GM19351 (cell line): ENCODE measurements around the gene PIP5KL1.

ENCODE experiments used
- ATAC-seq: cut with Tn5 transposase; IDR thresholded peaks from one replicate; pipeline ENCODE4 v1.9.1; 2021; ENCODE audit warnings: mild to moderate bottlenecking, moderate library complexity; ENCODE audit not compliant: unreplicated experiment

PIP5KL1 gene

DNA sequence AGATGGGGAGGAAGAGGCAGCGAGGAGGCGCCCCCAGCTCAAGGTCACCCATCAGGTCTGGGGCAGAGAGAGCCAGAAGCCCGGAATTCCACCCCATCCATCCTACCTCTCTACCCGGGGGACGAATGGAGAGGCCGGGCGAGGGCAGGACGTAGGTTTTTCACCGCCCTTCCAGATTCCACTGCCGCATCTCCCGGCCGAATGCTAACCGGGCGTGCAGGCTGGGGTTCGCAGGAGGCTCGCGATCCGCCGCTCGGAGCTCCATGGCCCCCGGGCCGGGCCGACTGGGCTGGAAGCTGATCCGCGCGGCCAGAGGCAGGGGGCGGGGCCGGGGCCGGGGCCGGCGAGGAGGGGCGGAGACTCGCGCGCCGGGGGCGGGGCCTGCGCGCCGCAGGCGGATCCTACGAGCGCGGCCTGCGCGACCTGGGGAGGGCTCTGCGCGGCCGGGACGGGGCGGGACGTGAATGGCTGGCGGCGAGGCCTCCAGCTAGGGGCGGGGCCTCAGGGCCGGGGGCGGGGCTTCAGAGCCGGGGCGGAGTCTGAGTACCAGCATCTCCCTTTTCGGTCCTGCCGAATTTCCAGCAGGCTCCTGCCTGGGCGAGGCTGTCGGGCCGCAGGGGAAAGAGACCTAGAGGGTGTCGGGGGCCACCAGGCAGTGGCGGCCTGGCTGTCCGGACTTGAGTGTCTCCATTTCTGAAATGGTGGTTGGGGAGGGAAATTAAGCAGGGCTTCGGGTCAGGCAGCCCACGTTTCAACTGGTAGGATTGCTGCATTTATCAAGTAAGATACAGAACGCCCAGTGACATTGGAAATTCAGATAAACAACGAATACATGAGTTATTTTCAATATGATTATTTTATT is 13.6 kb downstream of the PIP5KL1 start, which contains the start of gene ST6GALNAC4:
Gene ST6GALNAC4, minus strand, starts transcription at position 322 of the 862 bp plus-strand sequence. CDS start 622 bp downstream, outside the sequence.
- peak; percentile 69 for ATAC-seq

DNA sequence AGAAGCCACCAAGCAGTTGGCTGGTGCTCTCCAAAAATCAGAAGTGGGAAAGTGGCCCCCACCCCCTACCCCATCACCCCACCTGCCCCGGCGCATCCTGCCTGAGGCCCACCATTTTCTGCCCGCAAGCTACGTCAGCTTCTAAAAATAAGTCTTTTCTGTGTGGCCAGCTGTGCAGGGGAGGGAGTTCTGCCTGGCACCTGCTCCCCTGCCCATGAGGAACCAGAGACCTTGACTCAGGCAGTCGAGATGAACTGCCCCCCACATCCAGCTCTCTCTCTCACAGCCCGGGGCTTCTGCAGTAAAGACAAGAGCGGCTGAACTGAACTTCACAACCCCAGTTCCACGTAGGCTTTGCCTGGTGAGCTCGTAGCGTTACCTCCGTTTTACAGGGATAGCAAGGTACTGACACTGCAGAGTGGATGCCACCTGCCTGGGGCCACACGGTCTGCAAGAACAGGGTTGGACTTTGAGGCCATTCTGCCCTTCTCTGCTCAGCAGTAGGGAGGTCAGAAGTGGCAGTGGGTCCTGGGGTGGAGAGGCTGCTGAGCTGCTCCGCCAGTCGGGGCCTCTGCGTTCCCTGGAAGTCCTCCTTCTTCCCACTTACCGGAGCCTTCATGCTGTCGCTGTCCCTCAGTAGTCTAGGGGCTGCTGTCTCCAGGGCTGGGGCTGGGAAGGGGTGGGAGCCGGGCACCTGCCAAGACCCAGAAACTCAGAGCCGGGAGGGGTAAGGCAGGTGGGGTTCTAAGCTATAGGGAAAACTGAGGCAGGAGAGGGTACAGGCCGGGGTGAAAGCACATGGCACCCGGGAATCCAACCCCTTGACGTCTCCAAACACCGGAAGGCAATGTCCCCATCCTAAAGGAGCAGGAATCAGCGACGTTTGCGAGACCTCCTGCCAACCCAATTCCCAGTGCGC is 14.5 kb downstream of the PIP5KL1 start:
- ATAC-seq, result no peak

- ATAC-seq, result no peak
These were observed 15.2 kb downstream of the PIP5KL1 start for GRCh38 chr9:127915325-127915752.

- ATAC-seq, result no peak
These were observed 16.9 kb downstream of the PIP5KL1 start for GRCh38 chr9:127913682-127914081.

GRCh38 chr9:127912882-127913281 is 17.7 kb downstream of the PIP5KL1 start:
- no peak for ATAC-seq

GRCh38 chr9:127912296-127912695 is 18.3 kb downstream of the PIP5KL1 start:
- ATAC-seq, result no peak

DNA sequence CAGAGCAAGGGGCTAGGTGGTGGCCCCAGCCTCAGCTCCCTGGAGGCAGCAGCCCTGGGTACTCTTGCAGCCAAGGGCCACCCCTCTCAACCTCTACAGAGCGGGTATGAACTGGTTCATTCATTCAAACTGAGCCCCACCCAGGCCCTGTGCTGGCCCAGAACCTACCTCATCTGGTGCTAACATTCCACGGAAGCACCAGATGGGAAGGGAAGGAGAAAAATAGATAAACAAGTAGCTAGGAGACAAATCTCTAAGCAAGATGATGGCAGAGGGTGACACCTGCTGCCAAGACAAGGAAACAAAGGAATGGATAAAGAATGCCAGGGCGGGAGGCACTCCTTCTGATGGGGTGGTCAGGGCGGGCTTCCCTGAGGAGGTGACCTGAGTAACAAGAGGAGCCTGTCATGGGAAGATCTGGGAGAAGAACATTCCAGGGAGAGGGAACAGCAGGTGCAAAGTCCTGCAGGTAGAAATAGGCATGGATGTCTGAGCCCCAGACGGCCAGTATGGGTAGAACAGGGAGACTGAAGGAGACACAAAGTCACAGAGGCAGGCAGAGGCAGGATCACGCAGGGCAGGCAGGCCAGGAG is 19.9 kb downstream of the PIP5KL1 start:
- no peak for ATAC-seq

DNA sequence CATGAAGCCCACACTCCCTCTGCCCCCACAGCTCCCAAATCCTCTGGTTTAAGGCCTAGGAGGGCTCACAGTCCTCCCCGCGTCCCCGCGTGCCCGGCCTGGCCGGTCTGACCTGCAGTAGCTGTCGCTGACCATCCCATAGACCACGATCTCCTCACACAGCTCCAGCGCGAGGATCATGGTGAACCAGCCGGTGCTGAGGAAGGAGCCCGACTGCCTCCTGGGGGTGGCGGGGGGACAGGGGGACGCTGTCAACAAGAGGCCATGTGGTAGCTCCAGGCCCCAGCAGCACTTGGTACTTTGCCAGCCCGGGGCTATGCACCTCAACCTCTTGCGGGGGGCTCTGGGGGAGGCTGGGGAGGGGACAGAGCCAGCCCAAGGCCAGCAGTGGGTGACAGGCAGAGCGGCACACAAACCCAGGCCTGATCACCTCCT is 20.7 kb downstream of the PIP5KL1 start:
- no peak for ATAC-seq

DNA sequence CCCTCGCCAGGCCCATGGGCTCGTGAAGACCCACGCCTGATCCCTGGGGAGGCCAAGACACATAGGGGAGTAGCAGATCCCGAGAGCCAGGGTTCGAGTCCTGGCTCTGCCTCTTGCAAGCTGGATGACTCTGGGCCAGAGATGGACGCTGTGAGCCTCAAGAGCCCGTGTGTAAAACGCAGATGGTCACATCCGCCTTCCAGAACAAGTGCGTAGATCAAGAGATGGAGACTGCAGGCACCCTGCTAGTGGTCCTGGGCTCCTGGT is 22.0 kb downstream of the PIP5KL1 start:
- ATAC-seq, result no peak

DNA sequence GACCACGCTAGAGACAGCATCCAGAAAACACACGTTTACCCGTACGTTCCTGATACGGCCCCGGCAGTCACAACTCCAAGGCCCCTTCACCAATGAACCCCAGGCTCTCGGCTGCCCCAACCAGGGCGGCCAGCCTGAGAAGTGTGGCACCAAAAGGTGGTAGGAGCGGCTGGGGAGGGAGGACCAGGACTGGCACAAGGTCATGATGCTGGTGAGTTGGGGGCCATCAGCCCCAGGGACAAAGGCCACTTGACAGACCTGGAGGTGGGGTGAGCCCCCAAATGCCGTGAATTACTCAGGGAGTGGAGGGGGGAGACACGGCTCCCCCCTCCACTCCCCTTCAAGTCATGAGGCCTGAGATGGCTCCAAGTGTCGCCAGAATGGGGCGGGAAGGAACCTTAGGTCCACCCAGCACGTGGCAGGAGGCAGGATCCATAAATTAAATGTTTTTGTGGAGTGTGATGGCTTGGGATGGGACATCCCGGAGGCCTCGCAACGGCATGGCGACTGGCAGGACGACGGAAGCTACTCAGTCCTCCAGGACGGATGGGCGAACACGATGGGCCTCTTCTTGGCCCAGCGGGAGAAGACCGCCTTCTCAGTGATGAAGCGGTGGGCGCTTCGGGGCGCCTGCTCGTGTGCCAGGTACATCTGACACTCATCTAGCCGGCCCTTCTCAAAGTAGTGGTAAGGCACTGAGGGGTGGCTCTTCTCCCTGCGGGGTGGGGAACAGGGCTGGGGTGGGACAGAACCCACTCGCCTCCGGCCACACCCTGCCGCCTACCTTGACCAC is 22.5 kb downstream of the PIP5KL1 start:
- ATAC-seq, result no peak

DNA sequence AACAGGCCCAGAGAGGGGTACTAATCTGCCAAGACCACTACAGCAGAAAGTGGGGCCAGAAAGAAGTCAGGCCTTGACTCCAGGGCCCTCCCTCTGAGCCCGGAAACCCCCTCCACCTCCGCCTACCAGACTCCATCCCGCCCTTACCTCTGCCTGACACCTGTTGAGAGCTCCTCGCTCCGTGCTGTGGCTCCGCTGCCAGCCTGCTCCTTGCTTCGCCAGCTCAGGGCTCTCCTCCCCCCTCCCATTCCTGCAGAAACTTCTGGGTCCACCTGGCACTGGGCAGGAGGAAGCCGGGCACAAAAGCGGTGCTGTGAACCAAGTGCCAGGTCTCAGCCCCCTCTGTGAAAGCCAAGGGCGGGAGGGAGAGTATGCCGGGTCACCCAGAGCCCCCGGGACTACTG is 24.8 kb downstream of the PIP5KL1 start:
- no peak for ATAC-seq

- no peak for ATAC-seq
These were observed 25.4 kb downstream of the PIP5KL1 start for GRCh38 chr9:127905004-127905728.

- no peak for ATAC-seq
These were observed 26.0 kb downstream of the PIP5KL1 start for GRCh38 chr9:127904561-127905003.

DNA sequence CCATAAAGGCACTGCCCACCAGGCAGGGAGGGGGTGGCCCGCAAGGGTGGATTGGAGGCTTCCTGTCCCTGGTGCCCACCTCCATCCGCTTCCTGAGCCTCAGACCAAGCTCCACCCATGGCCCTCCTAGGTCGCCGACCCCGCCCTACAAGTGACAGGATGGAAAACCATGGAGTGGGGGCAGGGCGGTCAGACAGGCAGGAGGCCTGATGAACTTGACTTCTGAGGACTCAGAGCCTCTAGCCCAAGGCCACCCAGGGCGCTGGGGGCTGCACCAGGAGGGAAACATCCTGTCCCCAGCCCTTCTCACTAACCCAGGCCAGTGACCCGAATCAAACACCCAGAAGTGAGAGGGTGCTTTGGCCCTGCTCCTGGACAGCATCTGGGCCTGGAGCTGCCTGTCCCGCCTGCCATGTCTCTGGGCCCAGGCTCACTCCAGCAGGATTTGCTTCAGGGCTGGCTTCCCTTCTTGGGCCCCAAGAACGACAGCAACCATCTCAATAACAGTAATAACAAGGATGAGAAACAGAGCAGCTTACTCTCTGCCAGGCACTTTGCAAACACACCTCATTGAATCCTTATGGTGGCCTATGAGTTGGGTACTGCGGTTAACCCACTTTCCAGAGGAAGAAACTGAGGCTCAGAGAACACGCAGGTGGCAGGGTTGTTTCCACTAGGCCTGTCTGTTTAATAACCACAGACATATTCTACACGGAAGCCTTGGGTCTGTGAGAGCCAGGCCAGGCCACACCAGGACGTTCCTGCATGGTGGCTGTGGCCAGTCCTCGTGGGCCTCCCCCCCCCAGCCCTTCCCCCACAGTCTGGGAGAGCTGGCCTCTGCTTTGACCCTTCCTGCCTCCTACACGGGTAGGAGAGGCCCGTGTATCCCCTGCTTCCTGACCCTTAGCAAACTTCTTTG is 26.8 kb downstream of the PIP5KL1 start:
- no peak for ATAC-seq

DNA sequence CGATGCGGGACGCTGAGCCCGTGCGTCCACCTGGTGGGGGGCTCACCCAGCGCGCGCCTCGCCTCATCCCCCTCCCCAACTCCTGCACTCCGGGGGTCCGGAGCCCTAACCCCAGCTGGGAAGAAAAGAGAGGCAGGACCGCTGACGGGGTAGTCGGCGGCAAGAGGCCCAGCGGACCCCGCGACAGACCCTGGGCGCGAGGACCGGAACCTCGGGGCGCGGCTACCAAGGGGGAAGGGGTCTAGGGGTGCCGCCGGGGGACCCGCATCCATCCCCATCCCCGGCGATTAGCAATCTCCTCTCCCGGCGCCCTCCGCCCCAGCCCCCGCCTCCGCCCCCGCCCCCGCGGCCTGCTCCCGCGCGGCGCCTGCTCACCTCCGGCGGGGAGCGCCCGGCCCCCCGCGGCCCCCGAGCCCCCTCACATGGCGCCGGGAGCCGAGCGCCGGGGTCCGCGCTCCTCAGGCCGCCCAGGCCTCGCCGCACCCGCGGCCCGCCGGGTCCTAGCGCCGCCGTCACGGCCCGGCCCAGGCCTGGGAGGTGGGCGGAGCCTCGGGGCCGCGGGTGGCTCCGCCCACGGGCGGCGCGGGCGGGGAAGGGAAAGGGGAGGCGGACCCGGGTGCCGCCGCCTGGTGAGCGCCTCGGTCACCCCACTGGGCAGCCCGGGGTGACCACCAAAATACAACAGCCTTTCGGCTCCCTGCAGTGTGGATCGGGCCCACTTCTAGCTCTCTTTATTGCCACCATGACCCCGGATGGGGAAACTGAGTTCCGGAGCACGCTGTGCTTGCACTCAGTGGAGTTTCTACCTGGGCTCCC is 31.2 kb downstream of the PIP5KL1 start, which contains the start of gene ST6GALNAC6:
Gene ST6GALNAC6, minus strand, starts transcription at position 476 of the 816 bp plus-strand sequence. CDS start 1,622 bp downstream, outside the sequence.
- peak; percentile 53 for ATAC-seq

DNA sequence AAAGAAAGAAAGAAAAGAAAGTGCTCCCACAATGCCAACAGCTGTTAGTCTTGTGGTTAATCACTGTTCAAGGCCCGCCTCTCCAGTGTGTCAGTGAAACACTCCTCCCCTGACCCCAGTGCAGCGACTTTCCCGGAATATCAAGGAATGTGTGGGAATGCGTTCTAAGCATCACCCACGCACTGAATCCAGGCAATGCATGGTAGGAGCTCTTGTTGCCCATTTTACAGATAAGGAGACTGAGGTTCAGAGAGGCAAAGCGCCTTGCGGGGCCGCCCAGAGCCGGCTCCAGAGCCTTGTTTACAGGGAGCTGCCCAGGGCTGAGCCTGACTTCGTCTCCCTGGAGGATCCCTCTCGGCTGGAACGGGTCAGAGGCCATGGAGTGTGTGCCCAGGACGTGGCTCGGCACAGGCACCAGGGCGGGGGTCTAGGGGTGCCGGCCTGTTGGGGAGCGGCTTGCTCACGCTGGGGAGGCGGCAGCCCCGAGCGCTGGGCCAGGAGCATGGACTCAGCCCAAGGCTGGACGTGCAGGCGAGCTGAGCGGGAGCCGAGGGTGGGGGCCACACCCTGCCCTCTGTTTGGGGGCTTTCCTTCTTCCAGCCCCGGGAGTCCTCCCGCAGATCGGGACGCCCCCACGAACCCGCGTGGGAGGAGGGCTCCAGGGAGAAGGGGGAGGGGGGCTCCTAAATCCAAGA is 32.0 kb downstream of the PIP5KL1 start:
- no peak for ATAC-seq

- ATAC-seq, result no peak
These were observed 33.3 kb downstream of the PIP5KL1 start for GRCh38 chr9:127897193-127897692.
